Neural crest cell (in vitro differentiated cells): ENCODE data around the gene STK35. TPM values are rescaled to one million over a fixed set of nuclear protein-coding genes. Genes with fewer than 3 reads are reported as not detected.
"Not testable (repeated sequence)": the region's sequence is repeated elsewhere in the genome, so short reads cannot be mapped to it uniquely, and the experiment has no call there.

Experiments
- DNase-seq: peaks from one replicate; pipeline ENCODE4 v3.0.0; 2021; ENCODE audit warnings: low read depth, mixed read lengths, low spot score
- H3K27ac Mint-ChIP-seq: one replicate; pipeline ENCODE4 v1.8.0; 2021; ENCODE audit warnings: mild to moderate bottlenecking, mixed read lengths; ENCODE audit not compliant: unreplicated experiment
- H3K27me3 Mint-ChIP-seq: 2 replicates; pipeline ENCODE4 v1.8.0; 2021; ENCODE audit warnings: low read depth, mild to moderate bottlenecking, mixed read lengths
- H3K36me3 Mint-ChIP-seq: 2 replicates; pipeline ENCODE4 v1.8.0; 2021; ENCODE audit warnings: low read depth, mild to moderate bottlenecking, mixed read lengths
- H3K4me1 Mint-ChIP-seq: 2 replicates; pipeline ENCODE4 v1.8.0; 2021; ENCODE audit warnings: mixed read lengths
- H3K4me3 Mint-ChIP-seq: one replicate; pipeline ENCODE4 v1.8.0; 2021; ENCODE audit warnings: mild to moderate bottlenecking, mixed read lengths
- H3K9me3 Mint-ChIP-seq: 2 replicates; pipeline ENCODE4 v1.8.0; 2021; ENCODE audit warnings: mixed read lengths
- total RNA-seq: library from RNA; stranded (reverse); gene quantifications from 2 replicates; pipeline ENCODE4 v1.2.1, GENCODE V29; 2021
- TF ChIP-seq, protein P1 (sequence below): fragments of 200-600 bp; sonication (generic); conservative IDR thresholded peaks from 2 replicates; pipeline ENCODE4 v1.5.0; 2021; ENCODE audit warnings: antibody characterized with exemption, mild to moderate bottlenecking

The STK35 gene
- total RNA-seq, 1 donor from 2014 or later, result 35.7 TPM

DNA sequence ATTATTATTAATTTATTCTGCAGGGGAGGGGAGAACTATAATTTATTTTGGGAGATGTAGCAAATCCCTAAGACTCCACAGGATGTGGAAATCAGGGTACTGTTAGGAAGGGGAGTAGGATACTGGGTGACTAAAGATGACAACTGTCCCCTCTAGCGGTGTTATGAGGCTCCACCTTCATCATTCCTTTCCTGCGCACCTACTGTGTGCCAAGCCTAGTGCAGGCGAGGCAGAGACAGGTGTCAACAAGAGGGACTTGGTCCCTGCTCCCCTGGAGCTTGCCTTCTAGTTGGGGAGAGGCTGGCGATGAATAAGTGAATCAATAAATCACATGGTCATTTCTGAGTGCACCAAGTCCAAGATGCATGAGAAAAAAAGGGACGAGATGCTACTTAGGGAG, 65.5 kb downstream of the STK35 start:
- H3K27me3 Mint-ChIP-seq, result peaks cover 15% of the 10 kb centered on the region
- DNase-seq, result no peak
- TF ChIP-seq, protein P1, sequence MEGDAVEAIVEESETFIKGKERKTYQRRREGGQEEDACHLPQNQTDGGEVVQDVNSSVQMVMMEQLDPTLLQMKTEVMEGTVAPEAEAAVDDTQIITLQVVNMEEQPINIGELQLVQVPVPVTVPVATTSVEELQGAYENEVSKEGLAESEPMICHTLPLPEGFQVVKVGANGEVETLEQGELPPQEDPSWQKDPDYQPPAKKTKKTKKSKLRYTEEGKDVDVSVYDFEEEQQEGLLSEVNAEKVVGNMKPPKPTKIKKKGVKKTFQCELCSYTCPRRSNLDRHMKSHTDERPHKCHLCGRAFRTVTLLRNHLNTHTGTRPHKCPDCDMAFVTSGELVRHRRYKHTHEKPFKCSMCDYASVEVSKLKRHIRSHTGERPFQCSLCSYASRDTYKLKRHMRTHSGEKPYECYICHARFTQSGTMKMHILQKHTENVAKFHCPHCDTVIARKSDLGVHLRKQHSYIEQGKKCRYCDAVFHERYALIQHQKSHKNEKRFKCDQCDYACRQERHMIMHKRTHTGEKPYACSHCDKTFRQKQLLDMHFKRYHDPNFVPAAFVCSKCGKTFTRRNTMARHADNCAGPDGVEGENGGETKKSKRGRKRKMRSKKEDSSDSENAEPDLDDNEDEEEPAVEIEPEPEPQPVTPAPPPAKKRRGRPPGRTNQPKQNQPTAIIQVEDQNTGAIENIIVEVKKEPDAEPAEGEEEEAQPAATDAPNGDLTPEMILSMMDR, result no peak
- H3K36me3 Mint-ChIP-seq, result no peaks in the 10 kb centered on the region
- no peak overlapping the region for H3K4me3 Mint-ChIP-seq
- no peak overlapping the region for H3K27ac Mint-ChIP-seq
- H3K4me1 Mint-ChIP-seq, result no peaks in the 10 kb centered on the region
- no peaks in the 10 kb centered on the region for H3K9me3 Mint-ChIP-seq

DNA sequence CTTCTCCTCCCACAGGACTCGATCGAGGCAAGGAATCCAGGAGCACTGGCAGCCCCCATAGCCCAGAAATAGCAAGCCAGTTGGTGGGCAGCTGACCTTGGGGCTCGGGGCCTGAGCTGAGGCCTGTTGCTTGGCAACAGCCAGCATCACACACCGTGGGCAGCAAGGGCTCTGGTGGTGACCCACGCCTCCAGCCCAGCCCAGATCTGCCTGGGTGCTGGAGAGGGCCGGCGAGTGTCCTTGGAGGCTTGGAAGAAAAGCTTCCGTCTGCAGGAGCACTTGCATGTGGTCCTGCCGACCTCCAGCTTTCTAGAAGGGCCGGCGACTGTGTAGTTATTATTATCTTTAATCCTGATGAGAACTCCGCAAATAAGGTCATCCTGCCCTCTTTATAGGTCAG, 67.3 kb downstream of the STK35 start:
- H3K4me3 Mint-ChIP-seq, result no peak overlapping the region
- TF ChIP-seq, protein P1, result no peak
- DNase-seq, result no peak
- peaks cover 22% of the 10 kb centered on the region for H3K27me3 Mint-ChIP-seq
- H3K36me3 Mint-ChIP-seq, result no peaks in the 10 kb centered on the region
- H3K9me3 Mint-ChIP-seq, result no peaks in the 10 kb centered on the region
- no peak overlapping the region for H3K27ac Mint-ChIP-seq
- H3K4me1 Mint-ChIP-seq, result peaks cover 4% of the 10 kb centered on the region

GRCh38 chr20:2169456-2170088, 67.9 kb downstream of the STK35 start:
- peaks cover 4% of the 10 kb centered on the region for H3K4me1 Mint-ChIP-seq
- H3K4me3 Mint-ChIP-seq, result no peak overlapping the region
- no peak overlapping the region for H3K27ac Mint-ChIP-seq
- no peak for DNase-seq
- H3K9me3 Mint-ChIP-seq, result no peaks in the 10 kb centered on the region
- H3K27me3 Mint-ChIP-seq, result peaks cover 24% of the 10 kb centered on the region
- TF ChIP-seq, protein P1, result no peak
- no peaks in the 10 kb centered on the region for H3K36me3 Mint-ChIP-seq

DNA sequence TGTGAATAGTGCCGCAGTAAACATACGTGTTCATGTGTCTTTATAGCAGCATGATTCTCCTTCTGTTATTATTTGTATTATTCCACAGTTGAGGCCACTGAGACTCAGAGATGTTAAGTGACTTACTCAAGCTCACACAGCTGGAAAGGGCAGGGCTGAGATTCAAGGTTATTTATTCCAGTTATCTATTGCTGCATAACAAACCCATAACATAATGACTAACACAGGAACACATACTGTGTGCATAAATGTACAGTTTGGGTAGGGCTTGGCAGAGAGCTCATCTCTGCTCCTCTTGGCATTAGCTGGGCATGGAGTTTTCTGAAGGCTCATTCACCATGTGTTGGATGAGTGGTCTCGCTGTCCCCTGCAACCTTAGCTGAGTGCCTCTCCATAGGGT, 68.8 kb downstream of the STK35 start:
- Mint-ChIP-seq H3K27ac (no peak overlapping the region), H3K36me3 (no peaks in the 10 kb centered on the region), H3K9me3 (no peaks in the 10 kb centered on the region), H3K27me3 (peaks cover 24% of the 10 kb centered on the region), H3K4me3 (no peak overlapping the region), H3K4me1 (peaks cover 4% of the 10 kb centered on the region)
- TF ChIP-seq, protein P1, result no peak
- DNase-seq, result no peak

DNA sequence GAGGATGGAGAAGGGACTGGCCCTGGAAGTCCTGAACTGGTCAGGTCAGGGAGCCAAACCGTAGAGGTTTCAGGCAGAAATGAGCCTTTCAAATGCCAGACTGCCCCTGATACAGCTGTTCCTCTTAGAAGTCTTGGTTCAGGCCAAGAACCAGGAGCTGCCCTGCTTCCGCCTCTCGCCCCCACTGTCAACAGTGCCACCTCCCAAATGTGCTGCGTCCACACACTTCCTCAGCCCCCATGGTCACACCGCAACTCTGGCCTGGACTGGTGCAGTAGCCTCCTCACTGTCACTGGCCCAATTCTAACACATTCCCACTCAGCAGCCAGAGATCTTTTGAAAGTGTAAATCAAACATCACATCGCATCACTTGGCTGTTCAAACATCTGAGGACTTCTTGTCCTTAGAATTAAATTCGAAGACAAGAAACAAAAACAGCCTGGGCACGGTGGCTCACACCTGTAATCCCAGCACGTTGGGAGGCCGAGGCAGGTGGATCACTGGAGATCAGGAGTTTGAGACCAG, 69.7 kb downstream of the STK35 start:
- TF ChIP-seq, protein P1, result no peak
- H3K36me3 Mint-ChIP-seq, result no peaks in the 10 kb centered on the region
- H3K9me3 Mint-ChIP-seq, result no peaks in the 10 kb centered on the region
- H3K4me3 Mint-ChIP-seq, result no peak overlapping the region
- no peak for DNase-seq
- H3K4me1 Mint-ChIP-seq, result peaks cover 4% of the 10 kb centered on the region
- no peak overlapping the region for H3K27ac Mint-ChIP-seq
- peaks cover 29% of the 10 kb centered on the region for H3K27me3 Mint-ChIP-seq

DNA sequence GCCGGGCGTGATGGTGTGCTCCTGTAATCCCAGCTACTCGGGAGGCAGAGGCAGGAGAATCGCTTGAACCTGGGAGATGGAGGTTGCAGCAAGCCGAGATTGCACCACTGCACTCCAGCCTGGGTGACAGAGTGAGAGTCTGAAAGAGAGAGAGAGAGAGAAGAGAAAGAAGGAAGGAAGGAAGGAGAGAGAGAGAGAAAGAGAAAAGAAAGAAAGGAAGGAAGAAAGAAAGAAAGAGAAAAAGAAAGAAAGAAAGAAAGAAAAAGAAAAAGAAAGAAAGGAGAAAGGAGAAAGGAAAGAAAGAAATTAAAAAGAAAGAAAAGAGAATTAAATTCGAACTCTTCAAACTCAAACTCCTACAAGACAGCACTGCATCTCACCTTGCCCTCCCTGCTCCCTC, 70.2 kb downstream of the STK35 start:
- peaks cover 26% of the 10 kb centered on the region for H3K27me3 Mint-ChIP-seq
- not testable (repeated sequence) for H3K36me3 Mint-ChIP-seq, H3K27ac Mint-ChIP-seq

More for the DNA sequence above, 70.2 kb downstream of the STK35 start:
- not testable (repeated sequence) for H3K4me3 Mint-ChIP-seq, DNase-seq, H3K4me1 Mint-ChIP-seq, H3K9me3 Mint-ChIP-seq
